ENCODE measurements around the gene ELL2. TPM values are rescaled to one million over a fixed set of nuclear protein-coding genes. Genes with fewer than 3 reads are reported as not detected.

ELL2 gene
- polyA plus RNA-seq, 2 donors, result 29.1 to 39.6 TPM

DNA sequence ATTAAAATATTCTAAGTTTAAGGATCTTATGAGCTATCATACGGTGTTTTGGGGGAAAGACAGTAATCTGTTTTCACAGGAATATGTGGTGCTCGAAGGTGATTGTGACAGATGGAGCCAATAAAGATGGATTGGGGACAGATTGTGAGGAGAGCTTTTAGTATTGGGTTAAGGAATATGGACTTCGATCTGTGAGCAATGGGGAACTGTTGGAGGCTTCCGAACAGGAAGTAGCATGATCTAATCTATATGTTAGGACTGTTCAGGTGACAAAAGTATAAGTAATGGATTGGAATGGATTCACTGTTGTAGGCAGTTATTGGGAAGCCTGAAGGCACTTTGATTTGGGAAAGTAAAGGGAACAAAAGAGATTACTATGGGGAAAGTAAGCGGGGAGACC lies 7.4 kb upstream of the ELL2 start:
- H3K9me3 ChIP-seq (ENCODE audit: control insufficient read depth in 2 of 2, insufficient read depth in 1 of 2, low read depth in 1 of 2, low read length in 1 of 2), result no peaks in the 10 kb centered on the region
- no peaks in the 10 kb centered on the region for H3K36me3 ChIP-seq (ENCODE audit: control insufficient read depth in 2 of 2, insufficient read depth in 2 of 2, low read length in 1 of 2)
- no peaks in the 10 kb centered on the region for H3K27me3 ChIP-seq (ENCODE audit: control insufficient read depth in 1 of 2, insufficient read depth in 2 of 2, low read length in 2 of 2)
- no peak overlapping the region for H3K4me3 ChIP-seq (ENCODE audit: low read depth in 1 of 2, low read length in 2 of 2)
- no peak overlapping the region for H3K27ac ChIP-seq (ENCODE audit: low read depth in 2 of 2, low read length in 1 of 2)
- H3K4me1 ChIP-seq (ENCODE audit: control insufficient read depth in 2 of 2, insufficient read depth in 2 of 2, low read length in 1 of 2), result no peaks in the 10 kb centered on the region
- 92 to 96% methylated on average over 5 of the region's 5 CpGs for WGBS, 2 donors

DNA sequence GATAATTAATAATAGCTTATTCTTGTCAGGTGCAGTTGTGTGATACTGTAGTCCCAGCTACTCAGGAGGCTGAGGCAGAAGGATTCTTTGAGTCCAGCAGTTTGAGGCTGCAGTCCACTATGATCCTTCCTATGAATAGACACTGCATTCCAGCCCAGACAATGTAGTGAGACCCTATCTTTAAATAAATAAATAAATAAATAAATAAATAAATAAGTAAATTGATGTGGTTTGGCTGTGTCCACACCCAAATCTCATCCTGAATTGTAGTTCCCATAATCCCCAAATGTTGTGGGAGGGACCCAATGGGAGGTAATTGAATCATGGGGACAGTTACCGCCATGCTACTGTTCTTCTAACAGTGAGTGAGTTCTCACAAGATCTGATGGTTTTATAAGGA lies 5.6 kb upstream of the ELL2 start:
- Histone ChIP-seq H3K36me3 (ENCODE audit: control insufficient read depth in 2 of 2, insufficient read depth in 2 of 2, low read length in 1 of 2) (no peaks in the 10 kb centered on the region), H3K9me3 (ENCODE audit: control insufficient read depth in 2 of 2, insufficient read depth in 1 of 2, low read depth in 1 of 2, low read length in 1 of 2) (no peaks in the 10 kb centered on the region), H3K27me3 (ENCODE audit: control insufficient read depth in 1 of 2, insufficient read depth in 2 of 2, low read length in 2 of 2) (no peaks in the 10 kb centered on the region), H3K4me1 (ENCODE audit: control insufficient read depth in 2 of 2, insufficient read depth in 2 of 2, low read length in 1 of 2) (no peaks in the 10 kb centered on the region), H3K27ac (ENCODE audit: low read depth in 2 of 2, low read length in 1 of 2) (no peak overlapping the region), H3K4me3 (ENCODE audit: low read depth in 1 of 2, low read length in 2 of 2) (no peak overlapping the region)
- WGBS, 2 donors, result 94 to 100% methylated on average over 1 of the region's 1 CpG

DNA sequence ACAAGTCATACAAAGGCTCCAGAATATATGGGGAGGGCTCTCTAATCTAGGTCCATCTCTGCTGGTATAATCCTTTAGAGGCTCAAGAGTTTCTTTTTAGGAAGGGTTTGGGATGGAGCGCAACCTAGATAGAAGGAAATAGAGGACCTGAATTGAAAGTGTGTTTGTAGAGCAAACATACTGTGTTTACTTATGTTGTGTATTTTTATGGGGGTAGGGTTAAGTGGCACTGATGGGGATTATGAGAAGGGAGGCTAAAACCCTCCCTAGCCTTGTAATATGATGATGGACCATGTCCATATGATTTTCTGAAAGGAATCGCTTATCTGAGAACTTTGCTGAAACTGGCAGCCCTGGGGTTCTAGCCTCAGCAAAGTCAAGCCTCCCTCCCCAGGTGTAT lies 4.4 kb upstream of the ELL2 start:
- 90 to 96% methylated on average over 2 of the region's 2 CpGs for WGBS, 2 donors
- Histone ChIP-seq H3K4me1 (ENCODE audit: control insufficient read depth in 2 of 2, insufficient read depth in 2 of 2, low read length in 1 of 2) (no peaks in the 10 kb centered on the region), H3K4me3 (ENCODE audit: low read depth in 1 of 2, low read length in 2 of 2) (no peak overlapping the region), H3K27ac (ENCODE audit: low read depth in 2 of 2, low read length in 1 of 2) (no peak overlapping the region), H3K9me3 (ENCODE audit: control insufficient read depth in 2 of 2, insufficient read depth in 1 of 2, low read depth in 1 of 2, low read length in 1 of 2) (no peaks in the 10 kb centered on the region), H3K27me3 (ENCODE audit: control insufficient read depth in 1 of 2, insufficient read depth in 2 of 2, low read length in 2 of 2) (no peaks in the 10 kb centered on the region), H3K36me3 (ENCODE audit: control insufficient read depth in 2 of 2, insufficient read depth in 2 of 2, low read length in 1 of 2) (no peaks in the 10 kb centered on the region)

DNA sequence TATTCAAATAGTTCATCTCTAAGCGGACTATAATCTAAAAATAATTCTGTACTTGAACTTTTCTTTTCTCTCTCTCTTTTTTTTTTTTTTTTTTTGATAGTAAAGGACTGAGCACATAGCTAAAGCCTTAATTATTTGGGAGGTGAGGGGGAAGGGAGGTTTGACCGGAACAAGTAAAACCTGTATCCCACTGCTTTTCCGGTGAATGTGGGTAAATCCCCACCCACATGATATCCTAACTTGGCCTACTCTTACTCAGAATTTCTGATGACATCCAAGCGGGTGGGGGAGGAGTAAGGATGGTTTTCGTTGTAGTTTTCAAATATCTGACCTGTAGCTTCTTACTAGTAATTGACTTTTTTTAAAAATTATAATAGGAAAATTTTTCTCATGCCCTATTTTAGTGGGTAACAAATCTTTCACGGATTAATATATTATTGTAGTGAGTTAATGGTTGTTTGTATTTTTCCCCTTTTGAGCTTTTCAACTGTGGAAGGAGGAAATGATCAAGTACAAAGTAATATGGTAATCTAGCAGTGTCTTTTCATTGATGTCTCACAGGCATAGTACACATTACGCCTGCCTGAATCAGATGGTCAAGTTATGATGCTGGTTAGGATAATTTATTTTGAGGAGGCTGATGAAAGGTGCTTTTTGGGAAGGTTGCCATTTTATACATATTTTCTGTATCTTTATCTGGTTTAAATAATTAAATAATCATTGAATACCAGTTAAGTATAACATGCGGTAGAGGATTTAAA lies 2.2 kb upstream of the ELL2 start:
- Histone ChIP-seq H3K4me1 (ENCODE audit: control insufficient read depth in 2 of 2, insufficient read depth in 2 of 2, low read length in 1 of 2) (no peaks in the 10 kb centered on the region), H3K36me3 (ENCODE audit: control insufficient read depth in 2 of 2, insufficient read depth in 2 of 2, low read length in 1 of 2) (no peaks in the 10 kb centered on the region), H3K27ac (ENCODE audit: low read depth in 2 of 2, low read length in 1 of 2) (no peak overlapping the region), H3K9me3 (ENCODE audit: control insufficient read depth in 2 of 2, insufficient read depth in 1 of 2, low read depth in 1 of 2, low read length in 1 of 2) (no peaks in the 10 kb centered on the region), H3K4me3 (ENCODE audit: low read depth in 1 of 2, low read length in 2 of 2) (no peak overlapping the region), H3K27me3 (ENCODE audit: control insufficient read depth in 1 of 2, insufficient read depth in 2 of 2, low read length in 2 of 2) (no peaks in the 10 kb centered on the region)
- WGBS, 2 donors, result 63 to 67% methylated on average over 8 of the region's 8 CpGs

DNA sequence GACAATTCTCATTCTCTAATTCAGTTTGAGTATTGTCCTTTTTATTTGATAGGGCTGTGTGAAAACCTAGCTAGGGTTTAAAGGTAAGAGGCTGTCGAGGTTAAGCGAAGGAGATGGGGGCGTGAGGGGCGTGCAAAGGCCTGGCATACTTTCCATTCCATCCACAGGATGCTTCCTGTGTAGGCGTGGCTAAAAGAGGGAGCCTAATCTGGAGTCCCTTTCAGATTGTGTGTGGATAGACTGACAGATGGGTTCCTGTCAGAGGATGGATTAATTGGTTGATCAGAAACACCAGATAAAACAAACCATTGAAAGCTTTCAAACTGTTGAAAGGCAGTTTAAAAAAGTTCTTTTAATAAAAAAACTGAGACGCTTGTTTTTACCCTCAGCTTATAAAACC lies 1.1 kb upstream of the ELL2 start:
- WGBS, 2 donors, result 59 to 68% methylated on average over 6 of the region's 6 CpGs
- peak overlapping the region in 1 of 2 donors; percentile 86 for H3K4me3 ChIP-seq (ENCODE audit: low read depth in 1 of 2, low read length in 2 of 2)
- H3K4me1 ChIP-seq (ENCODE audit: control insufficient read depth in 2 of 2, insufficient read depth in 2 of 2, low read length in 1 of 2), result no peaks in the 10 kb centered on the region
- no peaks in the 10 kb centered on the region for H3K9me3 ChIP-seq (ENCODE audit: control insufficient read depth in 2 of 2, insufficient read depth in 1 of 2, low read depth in 1 of 2, low read length in 1 of 2)
- no peaks in the 10 kb centered on the region for H3K36me3 ChIP-seq (ENCODE audit: control insufficient read depth in 2 of 2, insufficient read depth in 2 of 2, low read length in 1 of 2)
- peak overlapping the region; percentile 79 to 92 for H3K27ac ChIP-seq (ENCODE audit: low read depth in 2 of 2, low read length in 1 of 2)
- no peaks in the 10 kb centered on the region for H3K27me3 ChIP-seq (ENCODE audit: control insufficient read depth in 1 of 2, insufficient read depth in 2 of 2, low read length in 2 of 2)

DNA sequence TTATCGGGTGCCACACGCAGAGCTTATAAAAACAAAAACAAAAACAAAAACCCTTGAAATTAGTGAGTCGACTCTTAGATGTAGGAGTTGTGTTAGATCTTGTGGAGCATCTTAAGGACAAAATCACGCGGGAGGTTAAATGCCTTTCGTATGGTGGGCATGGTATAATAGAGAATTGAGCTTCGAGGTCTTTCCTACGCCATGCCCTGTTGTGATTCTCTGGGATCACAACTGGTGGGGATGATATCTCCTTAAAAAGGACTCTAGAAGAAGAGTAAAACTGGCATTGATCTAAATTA lies 773 bp upstream of the ELL2 start:
- no peaks in the 10 kb centered on the region for H3K9me3 ChIP-seq (ENCODE audit: control insufficient read depth in 2 of 2, insufficient read depth in 1 of 2, low read depth in 1 of 2, low read length in 1 of 2)
- H3K4me1 ChIP-seq (ENCODE audit: control insufficient read depth in 2 of 2, insufficient read depth in 2 of 2, low read length in 1 of 2), result no peaks in the 10 kb centered on the region
- H3K27me3 ChIP-seq (ENCODE audit: control insufficient read depth in 1 of 2, insufficient read depth in 2 of 2, low read length in 2 of 2), result no peaks in the 10 kb centered on the region
- H3K4me3 ChIP-seq (ENCODE audit: low read depth in 1 of 2, low read length in 2 of 2), result peak overlapping the region; percentile 57 to 86
- peak overlapping the region; percentile 92 to 98 for H3K27ac ChIP-seq (ENCODE audit: low read depth in 2 of 2, low read length in 1 of 2)
- no peaks in the 10 kb centered on the region for H3K36me3 ChIP-seq (ENCODE audit: control insufficient read depth in 2 of 2, insufficient read depth in 2 of 2, low read length in 1 of 2)
- WGBS, 2 donors, result 49 to 57% methylated on average over 8 of the region's 8 CpGs

DNA sequence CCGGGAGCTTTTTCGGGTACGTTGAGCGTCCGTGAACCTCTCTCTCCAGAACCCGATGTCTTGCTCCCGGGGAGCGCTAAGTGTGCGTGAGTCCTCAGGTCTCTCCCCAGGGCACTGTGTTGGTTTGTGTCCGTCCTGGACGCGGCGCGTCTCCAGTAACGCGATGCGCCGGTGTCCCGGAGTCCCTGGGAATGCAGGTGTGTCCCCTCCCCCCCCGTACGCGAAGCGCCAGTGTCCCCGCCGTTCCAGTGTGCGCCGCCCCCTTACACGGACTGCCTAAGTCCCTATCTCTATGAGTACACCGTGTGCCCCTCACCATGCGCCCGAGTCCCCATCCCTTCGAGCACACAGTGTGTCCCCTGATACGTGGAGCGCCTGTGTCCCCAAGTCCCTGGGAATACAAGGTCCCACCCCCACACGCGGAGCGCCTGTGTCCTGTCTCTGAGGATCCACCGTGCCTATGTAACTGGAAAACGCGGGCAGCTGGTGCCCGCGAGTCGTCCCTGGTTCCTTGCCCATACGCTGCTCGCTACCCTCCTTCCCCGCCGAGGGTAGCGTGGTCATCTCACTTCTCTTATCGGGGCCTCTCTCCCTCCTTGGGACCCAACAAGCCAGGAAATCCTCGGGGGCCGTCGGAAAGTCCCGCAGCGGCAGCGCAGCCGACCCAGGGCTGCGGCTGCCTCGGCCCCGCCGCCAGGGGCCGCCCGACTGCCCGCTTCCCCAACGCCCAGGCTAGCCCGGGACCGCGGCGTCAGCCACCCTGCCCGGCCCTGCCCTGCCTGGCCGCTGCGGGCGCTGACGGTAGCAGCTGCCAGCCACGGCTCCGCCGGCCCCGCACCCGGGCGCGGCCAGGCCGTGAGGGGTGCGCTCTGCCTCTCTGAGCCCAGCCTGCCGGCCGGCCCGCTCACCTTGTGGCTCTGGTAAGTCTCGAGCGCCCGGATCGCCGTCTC lies 709 bp downstream of the ELL2 start:
- WGBS, 2 donors, result 0 to 1% methylated on average over 76 to 90 of the region's 90 CpGs
- Histone ChIP-seq H3K27ac (ENCODE audit: low read depth in 2 of 2, low read length in 1 of 2) (peak overlapping the region; percentile 92 to 98), H3K9me3 (ENCODE audit: control insufficient read depth in 2 of 2, insufficient read depth in 1 of 2, low read depth in 1 of 2, low read length in 1 of 2) (no peaks in the 10 kb centered on the region), H3K4me1 (ENCODE audit: control insufficient read depth in 2 of 2, insufficient read depth in 2 of 2, low read length in 1 of 2) (no peaks in the 10 kb centered on the region), H3K4me3 (ENCODE audit: low read depth in 1 of 2, low read length in 2 of 2) (peak overlapping the region; percentile 86 to 96), H3K36me3 (ENCODE audit: control insufficient read depth in 2 of 2, insufficient read depth in 2 of 2, low read length in 1 of 2) (no peaks in the 10 kb centered on the region), H3K27me3 (ENCODE audit: control insufficient read depth in 1 of 2, insufficient read depth in 2 of 2, low read length in 2 of 2) (no peaks in the 10 kb centered on the region)

DNA sequence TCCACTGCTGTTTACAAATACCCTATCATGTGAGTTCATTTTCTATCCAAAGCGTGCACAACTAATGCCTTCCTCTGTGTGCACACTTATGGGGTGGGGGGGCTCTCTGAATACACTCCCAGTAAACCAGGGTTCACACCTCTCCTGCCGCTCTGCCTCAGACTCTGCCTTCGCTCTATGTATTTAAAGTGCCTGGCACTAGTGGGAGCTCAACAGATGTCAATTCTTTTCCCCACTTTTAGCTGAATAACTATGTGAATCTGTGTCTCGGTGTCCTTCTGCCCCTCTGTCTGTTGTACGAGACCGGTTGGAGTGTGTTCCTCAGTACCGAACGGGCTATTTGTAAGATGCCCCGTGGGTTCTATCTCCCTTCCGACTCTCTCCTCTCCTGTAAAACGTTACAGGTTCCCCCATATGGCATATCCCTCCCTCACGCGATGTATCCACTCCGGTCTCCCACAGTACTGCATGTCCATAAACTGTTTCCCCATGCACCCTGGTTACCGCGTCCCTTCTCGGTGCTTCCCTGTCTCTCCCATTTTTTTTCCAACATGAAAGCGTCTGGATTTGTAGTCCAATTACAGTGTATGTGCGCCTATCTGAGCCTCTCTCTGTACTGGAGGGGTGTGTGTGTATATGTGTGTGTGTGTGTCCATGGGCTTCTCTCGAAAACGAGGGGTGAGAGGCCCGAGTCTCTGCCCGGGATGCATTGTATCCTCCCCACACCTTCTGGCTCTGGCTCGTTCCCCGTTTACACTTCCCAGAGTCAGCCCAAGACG lies 1.6 kb downstream of the ELL2 start:
- H3K36me3 ChIP-seq (ENCODE audit: control insufficient read depth in 2 of 2, insufficient read depth in 2 of 2, low read length in 1 of 2), result no peaks in the 10 kb centered on the region
- H3K9me3 ChIP-seq (ENCODE audit: control insufficient read depth in 2 of 2, insufficient read depth in 1 of 2, low read depth in 1 of 2, low read length in 1 of 2), result no peaks in the 10 kb centered on the region
- H3K4me3 ChIP-seq (ENCODE audit: low read depth in 1 of 2, low read length in 2 of 2), result peak overlapping the region; percentile 86 to 96
- 15 to 18% methylated on average over 26 of the region's 26 CpGs for WGBS, 2 donors
- H3K4me1 ChIP-seq (ENCODE audit: control insufficient read depth in 2 of 2, insufficient read depth in 2 of 2, low read length in 1 of 2), result no peaks in the 10 kb centered on the region
- no peaks in the 10 kb centered on the region for H3K27me3 ChIP-seq (ENCODE audit: control insufficient read depth in 1 of 2, insufficient read depth in 2 of 2, low read length in 2 of 2)
- peak overlapping the region; percentile 92 to 98 for H3K27ac ChIP-seq (ENCODE audit: low read depth in 2 of 2, low read length in 1 of 2)

DNA sequence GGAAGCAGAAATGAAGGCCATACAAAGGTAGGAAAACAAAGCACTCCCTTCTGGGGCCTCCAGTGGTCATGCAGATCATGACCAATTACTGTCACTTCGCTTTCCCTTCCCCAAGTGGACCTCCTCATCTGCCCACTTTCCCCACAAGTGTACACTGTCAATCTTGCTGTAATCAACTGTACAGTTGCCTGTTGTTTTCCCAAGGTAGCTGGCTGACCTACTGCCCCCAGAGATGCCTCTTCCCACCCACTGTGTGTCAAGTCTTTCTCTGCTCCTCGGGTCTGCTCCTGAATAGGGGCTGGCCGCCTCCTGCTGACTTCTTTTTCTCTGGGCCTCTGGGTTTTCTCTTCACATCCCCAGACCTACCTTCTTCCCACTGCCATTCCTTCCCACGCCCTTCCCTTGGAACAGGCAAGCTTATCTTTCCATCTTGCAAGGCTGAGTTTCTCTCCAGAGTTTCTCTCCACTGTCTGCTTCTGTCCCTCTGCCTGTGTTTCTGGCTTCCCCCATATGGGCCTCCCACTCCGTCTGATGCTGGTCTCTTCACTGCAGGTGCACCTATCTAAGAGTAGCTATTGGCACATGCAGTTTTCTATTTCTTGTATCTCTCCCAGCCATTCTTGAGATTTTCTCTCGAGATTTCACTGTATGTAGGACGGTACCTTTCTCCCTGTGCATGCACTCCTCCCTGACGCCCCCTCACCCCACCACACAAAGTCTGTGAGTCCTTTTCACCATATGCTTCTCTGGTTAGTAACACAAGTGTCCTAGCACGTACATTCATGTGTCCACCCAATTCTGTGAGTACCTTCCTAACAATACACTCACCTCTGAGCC lies 2.4 kb downstream of the ELL2 start:
- Histone ChIP-seq H3K9me3 (ENCODE audit: control insufficient read depth in 2 of 2, insufficient read depth in 1 of 2, low read depth in 1 of 2, low read length in 1 of 2) (no peaks in the 10 kb centered on the region), H3K36me3 (ENCODE audit: control insufficient read depth in 2 of 2, insufficient read depth in 2 of 2, low read length in 1 of 2) (no peaks in the 10 kb centered on the region), H3K27me3 (ENCODE audit: control insufficient read depth in 1 of 2, insufficient read depth in 2 of 2, low read length in 2 of 2) (no peaks in the 10 kb centered on the region), H3K27ac (ENCODE audit: low read depth in 2 of 2, low read length in 1 of 2) (peak overlapping the region; percentile 44 to 98), H3K4me3 (ENCODE audit: low read depth in 1 of 2, low read length in 2 of 2) (peak overlapping the region; percentile 86 to 96), H3K4me1 (ENCODE audit: control insufficient read depth in 2 of 2, insufficient read depth in 2 of 2, low read length in 1 of 2) (no peaks in the 10 kb centered on the region)
- 48 to 60% methylated on average over 9 of the region's 9 CpGs for WGBS, 2 donors

Measured in esophagus (tissue), 2 donors.